Sigmoid colon (tissue), 7 donors: ENCODE measurements around the gene RNF212B. TPM values are rescaled to one million over a fixed set of nuclear protein-coding genes. Genes with fewer than 3 reads are reported as not detected.
A peak's percentile ranks its signal among the peaks of the same experiment; 100 is the strongest.
"Not testable (repeated sequence)": the region's sequence is repeated elsewhere in the genome, so short reads cannot be mapped to it uniquely, and the experiment has no call there.

Source experiments
- DNase-seq: peaks from one replicate; pipeline ENCODE4 v3.0.0-alpha.2; 2019
- H3K27ac ChIP-seq, 4 donors: fragments of 200-600 bp; sonication (generic); one replicate each; pipeline ENCODE4 v1.5.1; 2016 to 2019; ENCODE audit warnings: mild to moderate bottlenecking in 1 of 4
- H3K27me3 ChIP-seq, 3 donors: fragments of 200-600 bp; sonication (generic); one replicate each; pipeline ENCODE4 v1.5.1; 2019; ENCODE audit warnings: mild to moderate bottlenecking in 1 of 3
- H3K36me3 ChIP-seq, 4 donors: fragments of 200-600 bp; sonication (generic); one replicate each; pipeline ENCODE4 v1.5.1; 2016 to 2019
- H3K4me1 ChIP-seq, 4 donors: fragments of 200-600 bp; sonication (generic); one replicate each; pipeline ENCODE4 v1.5.1; 2017 to 2019
- H3K4me3 ChIP-seq, 4 donors: fragments of 200-600 bp; sonication (generic); one replicate each; pipeline ENCODE4 v1.5.1; 2017 to 2019; ENCODE audit warnings: mild to moderate bottlenecking in 2 of 4, moderate library complexity in 1 of 4
- H3K9me3 ChIP-seq, 4 donors: fragments of 200-600 bp in 3 of 4; sonication (generic) in 3 of 4; one replicate each; pipeline versions ENCODE4 v1.5.1 to v1.6.1; 2013 to 2019
- CTCF ChIP-seq, 4 experiments: fragments of 450-650 bp in 3 of 4; fragments of 200-600 bp in 1 of 4; IDR thresholded peaks; one replicate each; pipeline ENCODE4 v1.5.1; 2016 to 2019; ENCODE audit warnings: antibody characterized with exemption in 4 of 4, mild to moderate bottlenecking in 3 of 4, moderate library complexity in 2 of 4
- EP300 ChIP-seq, 4 donors: sonication (generic); formaldehyde crosslinking; IDR thresholded peaks; one replicate each; pipeline ENCODE4 v1.6.1; 2017; ENCODE audit warnings: antibody characterized with exemption in 4 of 4
- POLR2A ChIP-seq, 2 donors: fragments of 450-650 bp; IDR thresholded peaks; one replicate each; pipeline ENCODE4 v1.6.1; 2016; ENCODE audit warnings: antibody characterized with exemption in 2 of 2, mild to moderate bottlenecking in 2 of 2, moderate library complexity in 2 of 2
- POLR2AphosphoS5 ChIP-seq, 4 donors: sonication (generic); formaldehyde crosslinking; IDR thresholded peaks; one replicate each; pipeline ENCODE4 v1.6.1; 2017; ENCODE audit warnings: antibody characterized with exemption in 4 of 4
- WGBS, 2 donors: extraction: QIAGEN DNeasy Blood & Tissue Kit; methylation state at CpG; one replicate each; pipeline ENCODE4 v1.1.7; 2013; 5-methylcytosine and 5-hydroxymethylcytosine counted together
- intact Hi-C: fragments of 100-400 bp; cut with DNase I; formaldehyde crosslinking; loops from one replicate; pipeline ENCODE4 v1.15.1; 2023
- polyA plus RNA-seq, 3 donors: library from polyadenylated mRNA; stranded (reverse); fragments of 200-250 nt; gene quantifications; one replicate each; pipeline ENCODE4 v1.2.3, GENCODE V29; 2013
- total RNA-seq, 4 donors: library from RNA; depleted of rRNA; stranded (reverse); fragments of >200 nt; gene quantifications; one replicate each; pipeline ENCODE4 v1.1.0, GENCODE V29; 2016
- donor health status: healthy with polysubstance abuse.
- donor health status: Bipolar disorder and iron deficiency.
- donor health status: healthy.

Gene RNF212B
- total and polyA plus RNA-seq, 7 donors, result not detected

GRCh38 chr14:23277189-23277588, 39.5 kb downstream of the RNF212B start:
- Histone ChIP-seq H3K27me3 (no peaks in the 10 kb centered on the region), H3K4me1 (no peaks in the 10 kb centered on the region), H3K4me3 (no peak overlapping the region), H3K9me3 (no peaks in the 10 kb centered on the region), H3K27ac (no peak overlapping the region), H3K36me3 (peaks cover 0 to 15% (median 0%) of the 10 kb centered on the region in 4 donors)
- intact Hi-C loops, result no loop called here
- DNase-seq, result no peak
- WGBS, 2 donors, result 48 to 84% methylated on average over 3 of the region's 3 CpGs
- TF ChIP-seq CTCF (IDR thresholded peaks at IDR 0.05) (no peak), POLR2AphosphoS5 (IDR thresholded peaks at IDR 0.05) (no peak), EP300 (IDR thresholded peaks at IDR 0.05) (no peak), POLR2A (IDR thresholded peaks at IDR 0.05) (no peak)

GRCh38 chr14:23277928-23278327, 40.2 kb downstream of the RNF212B start:
- WGBS, 2 donors, result 80 to 93% methylated on average over 6 of the region's 6 CpGs
- H3K4me1 ChIP-seq, H3K9me3 ChIP-seq, H3K27ac ChIP-seq, DNase-seq, intact Hi-C loops, H3K27me3 ChIP-seq, H3K4me3 ChIP-seq: not testable (repeated sequence)
- peaks cover 0 to 15% (median 0%) of the 10 kb centered on the region in 4 donors for H3K36me3 ChIP-seq

- Histone ChIP-seq H3K36me3 (peaks cover 0 to 6% (median 0%) of the 10 kb centered on the region in 4 donors), H3K4me1 (peaks cover 0 to 15% (median 13%) of the 10 kb centered on the region in 4 donors), H3K4me3 (no peak overlapping the region), H3K9me3 (no peaks in the 10 kb centered on the region), H3K27me3 (no peaks in the 10 kb centered on the region), H3K27ac (no peak overlapping the region)
- intact Hi-C loops, result no loop called here
- WGBS, 2 donors, result 96% methylated on average over 6 of the region's 6 CpGs
- TF ChIP-seq POLR2A (IDR thresholded peaks at IDR 0.05), result no peak
- no peak for TF ChIP-seq CTCF (IDR thresholded peaks at IDR 0.05)
- no peak for TF ChIP-seq POLR2AphosphoS5 (IDR thresholded peaks at IDR 0.05)
- TF ChIP-seq EP300 (IDR thresholded peaks at IDR 0.05), result no peak
- DNase-seq, result no peak
These were observed 43.5 kb downstream of the RNF212B start for GRCh38 chr14:23281247-23281646.

- DNase-seq, result no peak
- WGBS, 2 donors, result 24 to 29% methylated on average over 9 of the region's 9 CpGs
- no peaks in the 10 kb centered on the region for H3K36me3 ChIP-seq
- H3K27me3 ChIP-seq, result no peaks in the 10 kb centered on the region
- peak overlapping the region; percentile 91 to 100 (median 96) for H3K27ac ChIP-seq
- no peaks in the 10 kb centered on the region for H3K9me3 ChIP-seq
- H3K4me1 ChIP-seq, result peaks cover 0 to 25% (median 20%) of the 10 kb centered on the region in 4 donors
- TF ChIP-seq POLR2AphosphoS5 (IDR thresholded peaks at IDR 0.05) (peak in 1 of 4 donors; percentile 18), POLR2A (IDR thresholded peaks at IDR 0.05) (no peak)
- H3K4me3 ChIP-seq, result peak overlapping the region; percentile 73 to 99 (median 78)
- intact Hi-C loops, result loop anchor here (2.0 kb wide), 1 partner anchor 16 kb away; no protein-coding TSS in a partner anchor
These were observed 47.2 kb downstream of the RNF212B start for GRCh38 chr14:23284654-23285529.

- H3K36me3 ChIP-seq, result no peaks in the 10 kb centered on the region
- H3K4me1 ChIP-seq, result peaks cover 0 to 25% (median 20%) of the 10 kb centered on the region in 4 donors
- no peaks in the 10 kb centered on the region for H3K27me3 ChIP-seq
- WGBS, 2 donors, result 0% methylated on average over 22 of the region's 22 CpGs
- no peak for DNase-seq
- intact Hi-C loops, result loop anchor here (1.0 to 2.0 kb wide), 2 partner anchors 10 to 15 kb away; no protein-coding TSS in a partner anchor
- H3K27ac ChIP-seq, result peak overlapping the region; percentile 91 to 100 (median 96)
- peak in 1 of 2 donors; percentile 54 for TF ChIP-seq POLR2A (IDR thresholded peaks at IDR 0.05)
- no peak for TF ChIP-seq POLR2AphosphoS5 (IDR thresholded peaks at IDR 0.05)
- no peak for TF ChIP-seq EP300 (IDR thresholded peaks at IDR 0.05)
- no peak for TF ChIP-seq CTCF (IDR thresholded peaks at IDR 0.05)
- H3K9me3 ChIP-seq, result no peaks in the 10 kb centered on the region
- H3K4me3 ChIP-seq, result peak overlapping the region; percentile 73 to 99 (median 78)
These were observed 47.8 kb downstream of the RNF212B start for GRCh38 chr14:23285530-23286019.
